Endothelial cell of umbilical vein (primary cell): ENCODE data around the gene TBC1D16.

Source experiments
- FOS ChIP-seq: IDR thresholded peaks from 2 replicates; pipeline ENCODE4 v1.6.1; 2011; ENCODE audit warnings: mild to moderate bottlenecking, low read length, moderate library complexity, borderline replicate concordance; ENCODE audit not compliant: insufficient read depth
- MYC ChIP-seq: IDR thresholded peaks from one replicate; pipeline ENCODE4 v1.6.1; 2011; ENCODE audit warnings: mild to moderate bottlenecking, low read depth, low read length
- POLR2A ChIP-seq: IDR thresholded peaks from 2 replicates; pipeline ENCODE4 v1.6.1; 2012; ENCODE audit warnings: low read depth, mild to moderate bottlenecking, control low read depth, low read length
- TF ChIP-seq, protein P1 (sequence below), 2 donors: IDR thresholded peaks; 1 replicate in 1 of 2; 2 replicates in 1 of 2; pipeline ENCODE4 v1.5.1; 2011; ENCODE audit warnings: low read length in 2 of 2, mild to moderate bottlenecking in 2 of 2, moderate library complexity in 2 of 2, control low read depth in 1 of 2, inconsistent platforms in 1 of 2, low read depth in 1 of 2; ENCODE audit not compliant: insufficient read depth in 1 of 2; ENCODE audit errors: extremely low read depth in 1 of 2
- TF ChIP-seq, protein P2 (sequence below): IDR thresholded peaks from 2 replicates; pipeline ENCODE4 v1.6.1; 2011; ENCODE audit not compliant: insufficient read depth, insufficient read length

GRCh38 chr17:80068301-80069222 is 32.9 kb upstream of the TBC1D16 start:
- TF ChIP-seq, protein P1, sequence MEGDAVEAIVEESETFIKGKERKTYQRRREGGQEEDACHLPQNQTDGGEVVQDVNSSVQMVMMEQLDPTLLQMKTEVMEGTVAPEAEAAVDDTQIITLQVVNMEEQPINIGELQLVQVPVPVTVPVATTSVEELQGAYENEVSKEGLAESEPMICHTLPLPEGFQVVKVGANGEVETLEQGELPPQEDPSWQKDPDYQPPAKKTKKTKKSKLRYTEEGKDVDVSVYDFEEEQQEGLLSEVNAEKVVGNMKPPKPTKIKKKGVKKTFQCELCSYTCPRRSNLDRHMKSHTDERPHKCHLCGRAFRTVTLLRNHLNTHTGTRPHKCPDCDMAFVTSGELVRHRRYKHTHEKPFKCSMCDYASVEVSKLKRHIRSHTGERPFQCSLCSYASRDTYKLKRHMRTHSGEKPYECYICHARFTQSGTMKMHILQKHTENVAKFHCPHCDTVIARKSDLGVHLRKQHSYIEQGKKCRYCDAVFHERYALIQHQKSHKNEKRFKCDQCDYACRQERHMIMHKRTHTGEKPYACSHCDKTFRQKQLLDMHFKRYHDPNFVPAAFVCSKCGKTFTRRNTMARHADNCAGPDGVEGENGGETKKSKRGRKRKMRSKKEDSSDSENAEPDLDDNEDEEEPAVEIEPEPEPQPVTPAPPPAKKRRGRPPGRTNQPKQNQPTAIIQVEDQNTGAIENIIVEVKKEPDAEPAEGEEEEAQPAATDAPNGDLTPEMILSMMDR (IDR thresholded peaks at IDR 0.05; ENCODE audit: extremely low read depth in 1 of 2, insufficient read depth in 1 of 2, low read depth in 1 of 2, low read length in 2 of 2) = no peak
- TF ChIP-seq POLR2A = no peak
- no peak for TF ChIP-seq FOS
- TF ChIP-seq, protein P2, sequence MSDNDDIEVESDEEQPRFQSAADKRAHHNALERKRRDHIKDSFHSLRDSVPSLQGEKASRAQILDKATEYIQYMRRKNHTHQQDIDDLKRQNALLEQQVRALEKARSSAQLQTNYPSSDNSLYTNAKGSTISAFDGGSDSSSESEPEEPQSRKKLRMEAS = no peak
- no peak for TF ChIP-seq MYC
